NCI-H146 treated with DMSO at 0.1 percent for 48 hours (cell line): ENCODE data around the gene UROC1.

ENCODE experiments used
- DNase-seq: peaks from one replicate; lab custom pipeline; 2025; ENCODE audit not compliant: unreplicated experiment; lab: John Stamatoyannopoulos, UW

The UROC1 gene

DNA sequence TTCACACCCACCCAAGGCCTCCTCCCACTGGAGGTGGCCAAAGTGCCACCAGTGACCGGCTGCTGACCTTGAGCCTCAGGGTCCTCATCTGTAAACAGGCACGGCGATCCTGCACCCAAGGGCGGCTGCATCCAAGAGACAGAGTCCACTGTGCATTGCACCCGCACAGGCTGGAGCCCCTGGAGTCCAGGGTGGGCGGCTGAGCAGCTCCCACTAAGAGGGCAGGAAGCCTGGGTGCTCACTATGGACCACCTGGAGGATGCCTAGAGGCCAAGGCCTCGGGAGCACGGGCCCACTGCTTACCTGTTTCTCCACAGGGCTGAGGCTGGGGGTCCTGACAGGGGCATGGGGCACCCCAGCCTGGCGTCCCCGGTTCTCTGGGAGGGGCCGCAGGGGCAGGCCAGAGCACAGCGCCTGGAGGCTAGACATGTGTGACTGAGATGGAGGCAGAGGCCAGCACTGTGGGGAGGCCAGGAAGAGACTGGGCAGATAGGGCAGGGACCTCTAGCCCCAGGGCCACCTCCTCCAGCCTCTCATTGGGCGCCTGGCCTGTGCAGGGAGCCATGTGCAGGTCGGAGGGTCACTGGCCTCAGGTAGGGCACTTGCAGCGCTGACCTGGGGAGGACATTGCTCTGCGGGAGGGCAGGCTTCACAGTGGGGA is at the start of gene UROC1:
TSS of gene UROC1 (minus strand) at position 483 of the 661 bp plus-strand sequence. CDS start at position 429, 54 bp downstream.
- DNase-seq, result no peak

DNA sequence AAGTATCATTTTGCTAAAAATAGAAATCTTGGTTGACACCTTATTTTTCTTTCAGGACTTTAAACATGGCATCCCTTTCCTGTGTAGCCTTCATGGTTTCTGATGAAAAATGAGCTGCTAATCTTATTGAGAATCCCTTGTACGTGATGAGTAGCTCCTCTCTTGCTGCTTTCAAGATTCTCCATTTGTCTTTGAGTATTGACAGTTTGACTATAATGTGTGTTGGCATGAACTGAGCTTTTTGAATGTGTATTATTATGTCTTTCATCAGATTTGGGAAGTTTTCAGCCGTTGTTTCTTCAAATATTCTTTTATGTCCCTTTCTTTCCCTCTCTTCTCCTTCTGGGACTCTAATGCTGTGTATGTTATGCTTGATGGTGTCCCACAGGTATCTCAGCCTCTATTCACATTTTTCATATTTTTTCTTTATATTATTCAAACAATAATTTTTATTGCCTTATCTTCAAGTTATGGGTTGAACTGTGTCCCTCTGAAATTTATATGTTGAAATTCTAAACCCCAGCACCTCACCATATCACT is 45.2 kb upstream of the UROC1 start:
- DNase-seq, result no peak

DNA sequence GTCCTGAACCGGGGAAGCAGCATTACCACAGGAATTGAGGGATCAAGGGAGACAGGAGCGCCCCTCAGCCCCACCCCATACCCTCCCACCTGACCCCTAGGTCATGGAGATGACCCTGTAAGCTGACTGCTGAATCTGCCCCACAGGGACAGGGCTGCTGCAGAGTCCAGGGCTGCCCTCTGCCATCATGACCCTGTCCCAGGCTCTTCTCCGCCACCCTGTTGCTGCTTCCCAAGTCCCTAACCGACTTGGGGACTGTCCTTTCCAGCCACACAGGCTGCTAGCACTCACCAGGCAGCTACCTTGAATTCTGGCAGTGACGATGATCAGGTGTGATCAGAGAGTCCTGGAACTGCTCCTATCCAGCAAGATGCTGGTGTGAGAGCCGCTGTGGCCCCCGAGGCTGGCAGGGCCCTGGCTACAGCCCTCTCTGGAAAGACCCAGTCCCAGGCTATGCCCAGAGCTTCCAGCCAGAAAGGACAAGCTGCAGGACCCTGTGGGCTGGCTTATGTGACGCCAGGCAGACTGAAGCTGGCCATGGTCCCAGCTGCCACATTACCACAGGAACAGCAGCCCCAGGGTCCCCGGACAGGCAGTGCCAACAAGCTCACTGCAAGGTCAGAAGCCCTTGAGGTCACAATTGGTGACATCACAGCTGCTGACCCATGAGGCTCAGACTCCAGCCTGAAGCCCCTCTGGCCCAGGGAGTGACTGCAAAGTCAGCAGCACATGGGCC is 40.9 kb upstream of the UROC1 start, which contains the start of gene C3orf22:
TSS of gene C3orf22 (minus strand) at position 597 of the 736 bp plus-strand sequence. CDS start 5,542 bp downstream, outside the sequence.
- DNase-seq, result no peak

DNA sequence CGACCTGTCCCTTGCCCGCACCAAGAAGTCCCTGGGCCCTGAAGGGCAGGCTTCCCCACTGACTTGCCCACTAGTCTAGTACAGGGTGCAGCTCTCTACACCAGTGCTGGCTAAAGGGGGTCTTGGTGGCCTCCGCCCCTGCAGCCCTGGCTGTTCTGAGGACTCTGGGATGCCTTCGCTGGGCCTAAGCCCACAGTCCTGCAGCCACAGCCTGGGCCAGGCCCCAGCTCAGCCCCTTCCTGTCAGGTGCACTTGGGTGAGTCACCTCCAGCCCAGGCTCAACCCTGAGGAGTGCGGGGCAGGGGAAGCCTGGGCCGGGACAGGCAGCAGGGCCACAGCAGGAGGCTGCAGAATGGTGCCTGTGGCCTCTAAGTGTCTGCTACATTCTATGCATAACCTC is 40.2 kb upstream of the UROC1 start:
- no peak for DNase-seq

DNA sequence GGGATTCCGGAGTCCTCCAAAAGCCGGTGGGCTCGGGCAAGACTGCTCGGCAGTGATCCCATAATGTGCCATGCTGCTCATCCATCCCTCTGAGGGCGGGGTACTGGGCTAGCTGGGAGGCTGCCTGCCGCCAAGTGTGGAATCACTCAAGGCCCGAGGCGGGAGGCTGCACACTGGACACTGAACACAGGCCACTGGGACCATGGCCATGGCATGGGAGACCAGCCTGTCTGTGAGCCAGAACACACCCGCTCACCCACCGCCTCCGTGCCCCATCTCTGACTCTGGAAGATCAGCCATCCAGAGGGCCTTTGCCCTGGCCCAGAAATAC is 39.8 kb upstream of the UROC1 start:
- DNase-seq, result no peak

DNA sequence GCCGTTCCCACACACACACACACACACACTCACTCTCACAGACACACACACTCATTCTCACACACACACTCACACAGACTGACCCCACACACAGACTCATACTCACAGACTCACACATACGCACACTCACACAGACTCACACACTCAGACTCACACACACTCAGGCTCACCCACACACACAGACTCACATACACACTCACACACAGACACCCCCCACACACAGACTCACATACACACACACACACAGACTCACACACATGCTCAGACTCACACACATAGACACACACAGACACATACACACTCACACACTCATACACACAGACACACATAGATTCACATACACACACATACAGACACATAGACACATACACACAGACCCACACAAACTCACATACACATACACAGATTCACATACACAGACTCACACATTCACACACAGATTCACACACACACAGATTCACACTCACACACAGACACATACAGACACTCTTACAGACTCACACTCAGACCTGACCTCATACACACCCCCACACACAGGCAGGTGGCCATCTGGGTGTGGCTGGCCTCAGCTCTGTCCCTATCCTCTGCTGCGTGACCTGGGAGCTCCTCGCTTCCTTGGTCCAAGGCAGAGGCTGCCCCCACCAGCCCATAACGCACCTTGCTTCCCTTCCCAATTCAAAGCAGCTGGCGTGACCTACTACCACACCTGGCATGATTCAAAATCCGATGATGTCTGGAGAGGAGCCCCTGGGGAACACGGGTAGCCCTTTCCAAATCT is 39.3 kb upstream of the UROC1 start:
- no peak for DNase-seq

DNA sequence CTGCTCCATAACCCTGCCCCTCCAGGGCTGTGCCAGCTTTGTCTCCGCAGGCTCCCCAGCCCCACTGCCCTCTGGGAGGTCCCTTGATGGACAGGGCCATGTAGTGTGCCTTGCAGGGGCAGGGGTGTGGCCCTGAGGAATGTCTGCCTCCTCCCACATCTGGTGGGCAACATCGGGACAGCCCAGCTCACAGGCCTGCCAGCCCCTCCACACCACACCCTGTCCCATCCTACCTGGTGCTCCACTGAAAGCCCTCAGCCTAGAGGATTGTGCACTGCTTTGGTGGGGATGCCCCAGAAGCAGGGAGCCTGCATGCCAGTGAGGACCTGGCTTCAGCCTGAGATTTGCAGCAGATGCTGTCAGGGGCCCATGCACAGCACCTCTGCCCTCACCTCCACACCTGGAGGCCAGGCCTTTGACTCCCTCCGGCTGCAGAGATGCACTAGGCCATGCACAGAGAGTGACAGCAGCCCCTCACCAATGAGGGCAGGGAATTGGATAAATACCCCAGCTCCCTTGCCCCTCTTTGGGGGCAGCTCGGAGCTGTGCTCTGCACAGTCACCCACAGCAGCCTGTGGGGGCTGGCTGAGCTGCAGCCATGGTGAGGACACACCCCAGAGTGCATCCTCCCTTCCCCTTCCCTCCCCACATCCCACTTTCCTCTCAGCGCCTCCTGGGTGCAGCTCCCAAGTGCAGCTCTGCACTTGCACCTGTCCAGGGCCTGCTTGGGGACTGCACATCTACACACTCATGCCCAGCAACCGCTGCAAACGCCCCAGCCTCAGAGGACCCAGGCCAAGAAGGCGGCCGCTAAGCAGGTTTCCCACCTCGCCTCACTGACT is 38.4 kb upstream of the UROC1 start:
- no peak for DNase-seq

DNA sequence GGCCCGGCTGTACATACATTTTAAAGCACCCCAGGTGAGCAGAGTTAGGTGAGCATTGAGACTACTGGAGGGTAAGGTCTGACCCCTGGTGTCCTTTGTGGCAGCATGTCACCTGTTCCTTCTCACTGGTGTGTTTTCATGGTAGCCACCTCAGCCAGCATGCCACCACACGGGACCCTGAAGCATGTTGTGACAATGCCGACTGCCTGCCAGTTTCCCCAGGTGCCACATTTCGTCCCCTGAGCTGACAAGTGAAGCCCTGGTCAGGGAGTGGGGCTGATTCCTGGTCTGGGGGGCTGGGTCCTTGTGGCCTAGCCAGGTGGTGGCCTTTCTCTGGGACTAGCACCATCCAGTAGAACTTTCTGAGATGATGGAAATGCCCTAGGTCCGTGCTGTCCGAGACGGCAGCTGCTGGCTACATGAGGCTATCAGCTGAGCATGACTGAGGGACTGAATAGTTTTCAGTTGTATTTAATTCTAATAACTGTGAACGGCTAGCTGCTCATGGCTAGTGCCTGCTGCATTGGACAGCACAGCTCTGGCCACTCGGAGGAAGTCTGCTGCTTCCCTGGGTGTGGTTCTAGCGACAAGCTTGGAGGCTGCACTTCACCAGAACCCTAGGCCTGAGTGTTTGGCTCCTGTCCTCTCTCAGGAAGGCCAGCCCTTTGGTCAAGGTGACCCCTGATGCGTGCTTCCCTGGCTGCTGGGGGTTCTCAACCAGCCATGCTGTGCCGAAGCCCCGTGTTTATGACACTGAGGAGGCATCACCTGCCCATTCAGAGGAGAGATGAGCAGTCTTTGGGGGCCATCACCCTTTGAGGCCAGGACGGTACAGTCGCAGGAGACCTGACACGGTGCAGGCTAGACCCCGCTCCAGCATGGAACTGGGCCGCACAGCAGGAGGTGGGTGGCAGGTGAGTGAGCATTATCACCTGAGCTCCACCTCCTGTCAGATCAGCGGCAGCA is 37.3 kb upstream of the UROC1 start:
- DNase-seq, result no peak

DNA sequence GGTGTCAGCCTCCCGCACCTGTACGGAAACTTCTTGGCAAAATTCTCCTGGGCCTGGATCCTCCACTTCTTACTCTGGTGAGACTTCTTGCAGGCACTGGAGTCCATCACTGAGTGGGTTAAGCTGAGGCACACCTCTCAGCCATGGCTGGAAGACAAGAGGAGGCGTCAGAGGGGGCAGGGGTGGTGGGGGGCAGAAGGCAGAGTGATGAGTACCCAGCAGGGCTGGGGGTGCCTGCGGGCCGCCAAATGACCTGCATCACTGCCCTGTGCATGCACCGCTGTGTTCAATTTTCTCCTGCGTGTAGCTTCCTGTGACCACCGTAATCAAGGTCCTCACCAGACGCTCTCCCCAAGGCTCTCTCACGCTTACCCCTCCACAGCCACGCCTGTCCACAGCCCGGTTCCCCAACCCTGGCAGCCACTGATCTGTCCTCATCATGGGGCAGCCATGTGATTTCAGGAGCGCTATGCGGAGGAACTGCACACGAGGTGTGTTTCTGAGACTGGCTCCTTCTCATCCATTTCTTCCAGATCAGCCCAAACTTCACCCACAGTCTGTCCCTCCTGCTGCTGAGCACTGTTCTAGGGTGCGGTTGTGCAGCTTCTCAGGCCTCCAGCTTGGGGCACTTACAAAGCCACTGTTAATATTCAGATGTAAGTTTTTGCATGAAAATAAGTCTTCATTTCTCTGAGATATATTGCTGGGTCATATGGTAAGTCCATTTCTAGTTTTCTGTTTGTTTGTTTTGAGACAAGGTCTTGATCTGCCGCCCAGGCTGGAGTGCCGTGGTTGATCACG is 35.9 kb upstream of the UROC1 start:
- DNase-seq, result no peak

DNA sequence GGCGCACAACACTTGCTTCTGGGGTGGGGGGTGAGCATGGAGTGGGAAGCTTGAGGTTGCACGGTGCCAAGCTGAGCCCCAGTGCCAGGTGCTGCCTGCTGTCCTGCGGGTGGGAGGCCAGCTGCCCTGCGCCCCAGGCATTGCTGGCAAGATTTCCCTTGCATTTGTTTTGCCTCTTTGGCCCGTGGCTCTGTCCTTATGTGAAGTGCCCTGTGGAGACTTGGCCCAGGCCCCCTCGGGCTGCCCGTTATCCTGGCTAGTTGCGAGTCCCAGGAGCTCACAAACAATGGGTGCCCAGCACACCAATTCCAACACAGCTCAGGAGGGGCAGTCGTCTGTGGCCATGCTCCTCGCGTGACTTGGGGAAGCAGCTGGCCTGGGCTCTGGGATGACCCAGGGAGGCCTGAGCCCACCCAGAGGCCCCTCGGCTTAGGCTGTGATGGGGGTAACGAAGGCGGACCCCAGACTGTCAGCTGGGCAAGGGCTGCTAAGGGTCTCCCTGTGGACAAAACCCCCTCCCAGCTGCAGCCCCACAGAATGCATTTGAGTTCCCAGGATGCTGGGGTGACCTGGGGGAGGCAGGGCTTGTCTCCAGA is 35.2 kb upstream of the UROC1 start:
- DNase-seq, result no peak

DNA sequence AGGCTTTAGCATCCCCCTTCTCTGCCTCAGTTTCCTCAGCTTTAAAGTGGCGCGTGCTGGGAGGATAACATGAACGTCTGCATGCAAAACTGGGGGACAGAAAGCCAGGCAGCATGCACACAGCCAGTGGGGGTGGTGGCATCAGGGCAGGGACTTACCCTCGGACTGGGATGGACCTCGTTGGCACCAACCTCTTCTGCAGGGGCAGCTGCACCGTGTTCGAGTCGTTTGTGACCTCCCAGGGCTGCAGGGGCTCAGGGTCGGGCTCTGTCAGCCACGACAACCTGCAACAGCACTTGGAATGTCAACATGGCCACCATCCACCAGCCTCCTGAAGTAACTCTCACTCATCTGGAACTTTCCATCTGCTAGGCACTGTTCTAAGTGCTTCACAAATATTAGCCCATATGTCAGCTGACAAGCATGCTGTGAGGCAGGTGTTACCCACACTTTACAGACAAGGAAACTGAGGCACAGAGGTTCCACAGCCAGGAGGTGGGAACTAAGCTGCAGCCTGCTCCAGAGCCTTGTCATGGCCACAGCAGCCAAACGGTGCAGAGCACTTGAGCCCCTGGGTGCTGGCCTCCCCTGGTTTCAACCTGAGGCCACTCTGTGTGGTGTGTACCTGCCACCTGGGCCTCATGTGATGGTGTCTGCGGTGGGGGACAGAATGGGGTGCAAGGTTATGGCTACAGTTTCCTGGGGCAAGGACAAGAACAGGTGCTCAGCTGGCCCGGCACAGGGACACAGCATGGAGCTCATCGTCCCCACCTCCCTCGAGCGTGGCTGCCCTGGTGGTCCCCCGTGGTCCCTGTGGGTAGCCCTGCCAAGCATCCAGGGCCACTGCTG is 34.5 kb upstream of the UROC1 start:
- DNase-seq, result no peak

DNA sequence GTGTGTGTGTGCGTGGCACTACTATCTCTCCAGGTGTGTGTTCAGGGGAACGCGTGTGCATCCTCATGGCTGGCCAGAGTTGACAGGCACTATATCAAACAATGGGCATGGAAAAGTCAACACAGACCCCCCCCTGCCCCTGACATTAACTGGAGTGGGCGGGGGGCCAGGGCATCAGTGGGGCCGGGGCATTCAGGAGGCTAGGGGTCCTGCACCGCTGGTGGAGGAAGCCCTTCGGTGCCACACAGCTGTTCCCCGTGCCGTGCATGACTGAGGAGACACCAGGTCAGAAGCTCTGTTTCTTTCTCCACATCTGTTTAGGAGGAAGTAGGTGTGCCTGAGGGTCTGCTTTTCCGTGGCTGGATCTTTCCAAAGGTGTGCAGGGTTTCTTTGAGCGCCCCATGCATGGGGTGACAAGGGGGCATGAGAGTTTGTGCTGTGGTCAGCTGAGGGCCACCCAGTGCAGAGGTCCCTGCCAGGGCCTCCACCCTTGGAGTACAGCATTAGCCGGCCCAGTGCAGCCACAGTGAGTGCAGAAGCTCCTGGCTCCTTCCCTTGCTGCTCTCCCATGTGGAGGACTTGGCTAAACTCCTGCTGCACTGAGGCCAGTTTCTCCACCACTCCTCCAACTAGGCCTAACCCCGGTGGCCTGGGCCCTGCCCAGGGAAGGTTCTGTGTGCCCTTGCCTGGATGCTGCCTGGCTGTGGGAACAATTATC is 33.7 kb upstream of the UROC1 start:
- DNase-seq, result no peak

DNA sequence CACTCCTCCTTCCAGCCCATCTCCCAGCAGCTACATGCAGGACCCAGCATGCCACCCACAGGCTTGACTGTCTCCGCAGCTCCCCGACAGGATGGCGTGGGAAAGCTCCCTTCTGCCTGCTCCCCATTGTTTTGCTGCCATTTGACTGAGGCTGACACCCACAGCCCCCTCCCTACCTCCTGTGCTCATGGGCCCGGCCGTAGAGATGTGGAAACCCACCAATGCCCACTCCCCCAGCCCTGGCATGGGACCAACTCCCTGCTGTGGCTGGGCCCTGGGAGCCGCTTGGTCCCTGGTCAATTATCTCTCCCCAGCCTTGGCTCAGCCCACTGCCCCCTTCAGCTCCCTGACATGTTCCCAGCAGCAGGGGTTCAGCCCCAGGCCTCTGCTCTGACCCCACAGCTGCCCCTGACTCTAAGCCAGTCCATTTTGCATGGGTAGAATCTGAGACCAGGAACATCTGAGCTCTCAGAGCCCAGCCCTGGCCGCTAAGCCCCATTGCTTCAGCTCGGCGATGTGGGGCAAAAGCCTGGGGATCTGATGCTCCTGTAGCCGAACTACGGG is 33.0 kb upstream of the UROC1 start:
- no peak for DNase-seq

DNA sequence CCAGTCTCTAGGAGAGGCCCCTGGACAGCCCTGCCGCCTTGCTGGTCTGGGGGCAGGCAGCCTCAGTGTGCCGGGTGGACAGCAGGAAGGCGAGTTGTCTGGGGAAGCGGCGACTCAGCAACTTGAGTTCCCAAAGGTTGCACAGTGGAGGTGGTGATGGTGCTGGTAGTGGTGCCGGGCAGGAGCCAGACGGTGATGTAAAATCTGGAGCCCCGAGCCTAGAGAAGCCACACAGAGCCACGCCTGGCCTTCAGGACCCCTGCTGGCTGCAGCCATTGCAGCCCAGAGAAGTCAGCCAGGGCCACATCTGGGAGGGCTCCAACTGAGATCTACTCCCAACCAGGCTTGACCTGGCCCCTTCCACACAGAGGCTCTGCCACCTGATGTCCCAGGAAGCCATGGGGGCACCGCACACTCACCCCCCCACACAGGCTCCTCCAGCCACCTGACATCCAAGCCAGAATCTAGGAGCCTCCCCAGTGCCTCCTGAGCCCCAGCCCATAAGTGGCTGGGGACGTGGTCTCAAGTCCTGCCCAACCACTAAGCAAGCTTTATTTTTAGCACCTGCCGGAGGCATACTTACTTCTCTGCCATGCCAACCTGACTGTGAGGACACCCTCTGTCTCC is 32.4 kb upstream of the UROC1 start:
- DNase-seq, result no peak

DNA sequence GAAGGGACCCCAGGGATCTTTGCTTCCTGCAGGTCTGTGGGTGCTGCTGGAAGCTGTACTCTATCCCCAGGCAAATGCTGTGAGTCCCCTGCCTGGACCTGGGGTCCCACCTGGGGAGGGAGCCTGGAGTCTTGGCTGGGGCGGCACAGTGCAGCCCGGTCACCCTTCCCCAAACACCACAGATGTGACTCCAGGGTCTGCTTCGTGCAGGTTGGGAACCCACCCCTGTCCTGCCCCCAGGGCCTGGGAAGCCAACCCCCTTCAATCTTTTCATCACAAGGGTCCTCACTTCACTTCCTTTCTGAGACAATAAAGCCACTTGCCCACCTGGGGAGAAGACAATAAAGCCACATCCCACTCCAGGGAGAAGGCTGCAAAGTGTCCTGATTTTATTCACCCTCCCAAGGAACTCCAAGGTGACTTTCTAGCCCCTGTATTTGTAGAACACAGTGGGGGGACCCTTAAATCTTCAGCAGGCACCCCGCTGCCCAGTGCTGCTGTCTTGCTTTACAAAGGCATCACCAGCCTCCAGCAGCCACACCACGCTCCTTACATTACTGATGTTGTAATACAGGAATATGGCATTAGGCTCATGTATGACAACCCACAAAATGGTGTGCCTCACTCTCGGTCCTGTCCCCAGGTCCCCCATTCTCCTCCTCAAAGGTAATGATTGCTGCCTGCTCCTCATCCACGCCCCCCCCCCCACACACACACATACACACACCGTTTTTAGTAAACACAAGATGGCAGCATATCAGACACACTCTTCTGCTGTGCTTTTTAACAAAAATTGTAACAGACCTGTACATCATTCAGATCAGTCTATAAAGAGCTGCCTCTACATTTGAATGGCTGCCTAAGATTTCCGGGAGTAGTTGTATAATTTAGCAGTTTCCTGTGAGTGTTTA is 31.2 kb upstream of the UROC1 start:
- no peak for DNase-seq
